Heart left ventricle (tissue), 16 donors: ENCODE results near the gene CCDC47. TPM values are rescaled to one million over a fixed set of nuclear protein-coding genes. Genes with fewer than 3 reads are reported as not detected.

Source experiments
- ATAC-seq, 4 donors: fragments of 200-7000 bp; cut with Tn5 transposase; one replicate each; pipeline ENCODE4 v1.9.1; 2020 to 2022; ENCODE audit warnings: moderate library complexity in 4 of 4, mild to moderate bottlenecking in 3 of 4, moderate number of reproducible peaks in 1 of 4
- DNase-seq, 5 donors: peaks; one replicate each; pipeline ENCODE4 v3.0.0-alpha.2; 2020
- H3K27ac ChIP-seq, 12 donors: fragments of 200-600 bp; sonication (generic) in 4 of 12; one replicate each; pipeline versions ENCODE4 v1.5.0 to v1.8.0; 2016 to 2022; ENCODE audit warnings: mild to moderate bottlenecking in 2 of 12
- H3K27me3 ChIP-seq, 9 donors: fragments of 200-600 bp; sonication (generic) in 2 of 9; one replicate each; pipeline versions ENCODE4 v1.5.1 to v1.8.0; 2016 to 2022; ENCODE audit warnings: mild to moderate bottlenecking in 3 of 9
- H3K36me3 ChIP-seq, 9 donors: fragments of 200-600 bp; sonication (generic) in 2 of 9; one replicate each; pipeline versions ENCODE4 v1.5.0 to v1.8.0; 2018 to 2022; ENCODE audit warnings: mild to moderate bottlenecking in 2 of 9
- H3K4me1 ChIP-seq, 12 donors: fragments of 200-600 bp; sonication (generic) in 4 of 12; one replicate each; pipeline versions ENCODE4 v1.5.0 to v1.8.0; 2016 to 2022; ENCODE audit warnings: mild to moderate bottlenecking in 3 of 12
- H3K4me3 ChIP-seq, 12 donors: fragments of 200-600 bp; sonication (generic) in 4 of 12; one replicate each; pipeline versions ENCODE4 v1.5.0 to v1.8.0; 2017 to 2022; ENCODE audit warnings: mild to moderate bottlenecking in 9 of 12, moderate library complexity in 4 of 12
- H3K9me3 ChIP-seq, 12 donors: fragments of 200-600 bp; sonication (generic) in 4 of 12; one replicate each; pipeline versions ENCODE4 v1.5.0 to v1.8.0; 2016 to 2022; ENCODE audit warnings: mild to moderate bottlenecking in 1 of 12
- POLR2A ChIP-seq, 2 donors: fragments of 450-650 bp; IDR thresholded peaks; one replicate each; pipeline ENCODE4 v1.6.1; 2017; ENCODE audit warnings: antibody characterized with exemption in 2 of 2, mild to moderate bottlenecking in 2 of 2, moderate library complexity in 2 of 2
- WGBS, 4 donors: extraction: QIAGEN DNeasy Blood & Tissue Kit in 2 of 4; methylation state at CpG; one replicate each; pipeline versions ENCODE4 v1.1.5 to v1.1.7; 2013 to 2018; 5-methylcytosine and 5-hydroxymethylcytosine counted together
- intact Hi-C, 10 donors: fragments of 100-400 bp; cut with DNase I; formaldehyde crosslinking; loops; one replicate each; pipeline versions ENCODE4 v1.11.1 to v1.14.2; 2022
- polyA plus RNA-seq, 2 donors: library from polyadenylated mRNA; stranded (reverse); fragments of 200-250 nt; gene quantifications; one replicate each; pipeline ENCODE4 v1.2.3, GENCODE V29; 2013
- total RNA-seq, 9 donors: library from RNA; depleted of rRNA in 2 of 9; stranded (reverse); fragments of >200 nt in 2 of 9; fragmentation: NEBNext Ultra II Directional in 3 of 9; extraction: Animal tissue kit (Norgen Biotek cat#: 25700) in 3 of 9; gene quantifications; one replicate each; pipeline versions ENCODE4 v1.1.0 to v1.2.4, GENCODE V29; 2016 to 2023
- TF ChIP-seq, protein P1 (sequence below), 12 donors: fragments of 200-600 bp; sonication (generic) in 4 of 12; IDR thresholded peaks; one replicate each; pipeline versions ENCODE4 v1.5.0 to v1.8.0; 2018 to 2022; ENCODE audit warnings: antibody characterized with exemption in 12 of 12, mild to moderate bottlenecking in 5 of 12
- donor health status: ischemic (EF 13 %, LVEDD 7.1; RV severe dilation, severe dysfunction).
- donor health status: healthy with polysubstance abuse.
- donor health status: DM: no; HTN: yes; CAD: no.
- donor health status: DM: no; HTN: no; CAD: no.
- donor health status: ischemic (EF 25% LVEDD 6.9; RV normal size, moderate dysfunction).
- donor health status: ischemic (EF 25% LVEDD 5.7; RV mildly dilated, moderate dysfunction).
- donor health status: healthy.
- donor health status: DM: yes; HTN: yes; CAD: no.
- donor health status: ischemic (EF 35%, LVEDD 5.7; RV mildly dilated, moderate dysfunction).
- donor health status: nonischemic (EF 11% LVEDD 7.7; RV severe dilation, severe dysfunction).
- donor health status: DM: yes; HTN: yes; CAD: no.
- donor health status: PGD.
- donor health status: ischemic (EF 29% LVEDD 5.4; RV normal size, mild dysfunction).
- donor health status: nonischemic (EF 23%, LVEDD 6.1; RV moderate dilation, normal function).

CCDC47 gene
- total and polyA plus RNA-seq, 11 donors = 38.4 to 139 (median 84.3) TPM

GRCh38 chr17:63785556-63785955, 12.2 kb upstream of the CCDC47 start:
- H3K27me3 ChIP-seq = no peaks in the 10 kb centered on the region
- intact Hi-C loops = no loop called here
- ATAC-seq (no peak), DNase-seq (no peak)
- H3K4me1 ChIP-seq = peaks cover 0 to 11% (median 0%) of the 10 kb centered on the region in 12 donors
- peaks cover 0 to 92% (median 77%) of the 10 kb centered on the region in 9 donors for H3K36me3 ChIP-seq
- WGBS, 4 donors = 92 to 98% (median 94%) methylated on average over 1 of the region's 1 CpG
- TF ChIP-seq, protein P1, sequence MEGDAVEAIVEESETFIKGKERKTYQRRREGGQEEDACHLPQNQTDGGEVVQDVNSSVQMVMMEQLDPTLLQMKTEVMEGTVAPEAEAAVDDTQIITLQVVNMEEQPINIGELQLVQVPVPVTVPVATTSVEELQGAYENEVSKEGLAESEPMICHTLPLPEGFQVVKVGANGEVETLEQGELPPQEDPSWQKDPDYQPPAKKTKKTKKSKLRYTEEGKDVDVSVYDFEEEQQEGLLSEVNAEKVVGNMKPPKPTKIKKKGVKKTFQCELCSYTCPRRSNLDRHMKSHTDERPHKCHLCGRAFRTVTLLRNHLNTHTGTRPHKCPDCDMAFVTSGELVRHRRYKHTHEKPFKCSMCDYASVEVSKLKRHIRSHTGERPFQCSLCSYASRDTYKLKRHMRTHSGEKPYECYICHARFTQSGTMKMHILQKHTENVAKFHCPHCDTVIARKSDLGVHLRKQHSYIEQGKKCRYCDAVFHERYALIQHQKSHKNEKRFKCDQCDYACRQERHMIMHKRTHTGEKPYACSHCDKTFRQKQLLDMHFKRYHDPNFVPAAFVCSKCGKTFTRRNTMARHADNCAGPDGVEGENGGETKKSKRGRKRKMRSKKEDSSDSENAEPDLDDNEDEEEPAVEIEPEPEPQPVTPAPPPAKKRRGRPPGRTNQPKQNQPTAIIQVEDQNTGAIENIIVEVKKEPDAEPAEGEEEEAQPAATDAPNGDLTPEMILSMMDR (IDR thresholded peaks at IDR 0.05) = no peak
- TF ChIP-seq POLR2A (IDR thresholded peaks at IDR 0.05) = no peak
- no peaks in the 10 kb centered on the region for H3K9me3 ChIP-seq
- no peak overlapping the region for H3K4me3 ChIP-seq
- no peak overlapping the region for H3K27ac ChIP-seq

DNA sequence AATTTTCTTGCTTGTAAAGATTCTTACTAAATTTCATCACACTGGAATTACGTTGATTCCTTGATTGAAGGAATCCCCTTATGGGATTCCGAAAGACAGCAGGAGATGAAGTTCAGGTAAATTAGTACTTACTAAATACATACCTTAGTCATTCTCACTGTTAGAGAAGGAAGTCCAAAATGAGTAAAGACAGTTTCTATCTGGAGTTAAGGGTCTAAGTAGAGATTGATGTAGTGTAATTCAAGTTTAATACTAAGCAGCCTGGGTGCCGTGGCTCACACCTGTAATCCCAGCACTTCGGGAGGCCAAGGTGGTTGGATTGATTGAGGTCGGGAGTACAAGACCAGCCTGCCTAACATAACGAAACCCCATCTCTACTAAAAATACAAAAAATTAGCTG, 10.1 kb upstream of the CCDC47 start:
- no peak for DNase-seq
- no peak for ATAC-seq
- 75 to 92% (median 83%) methylated on average over 6 of the region's 6 CpGs for WGBS, 4 donors
- peaks cover 0 to 24% (median 1%) of the 10 kb centered on the region in 12 donors for H3K4me1 ChIP-seq
- H3K36me3 ChIP-seq = peaks cover 0 to 89% (median 65%) of the 10 kb centered on the region in 9 donors
- intact Hi-C loops = no loop called here
- H3K27ac ChIP-seq = no peak overlapping the region
- H3K9me3 ChIP-seq = no peaks in the 10 kb centered on the region
- TF ChIP-seq POLR2A (IDR thresholded peaks at IDR 0.05) = no peak
- TF ChIP-seq, protein P1 (IDR thresholded peaks at IDR 0.05) = no peak
- H3K4me3 ChIP-seq = no peak overlapping the region
- no peaks in the 10 kb centered on the region for H3K27me3 ChIP-seq

DNA sequence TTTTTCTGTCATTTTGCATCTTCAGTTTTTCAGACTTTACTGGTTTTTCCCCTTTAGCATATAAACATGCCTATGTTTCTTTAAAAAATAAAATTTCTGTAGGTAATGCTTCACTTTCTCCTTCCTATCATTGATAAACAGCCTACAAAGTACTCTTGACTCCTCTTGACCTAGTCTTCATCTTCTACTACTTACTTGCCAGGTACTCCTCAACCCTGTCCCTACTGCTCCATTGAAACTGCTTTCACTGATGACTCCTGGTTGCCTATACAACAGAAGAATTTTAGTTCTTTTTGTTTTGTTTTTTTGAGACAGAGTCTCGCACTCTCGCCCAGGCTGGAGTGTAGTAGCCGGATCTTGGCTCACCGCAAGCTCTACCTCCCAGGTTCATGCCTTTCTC, 7.5 kb upstream of the CCDC47 start:
- H3K4me1 ChIP-seq = peaks cover 0 to 46% (median 13%) of the 10 kb centered on the region in 12 donors
- intact Hi-C loops = no loop called here
- TF ChIP-seq, protein P1 (IDR thresholded peaks at IDR 0.05) = no peak
- no peak for TF ChIP-seq POLR2A (IDR thresholded peaks at IDR 0.05)
- no peak overlapping the region for H3K4me3 ChIP-seq
- no peak overlapping the region for H3K27ac ChIP-seq
- H3K36me3 ChIP-seq = peaks cover 0 to 83% (median 50%) of the 10 kb centered on the region in 9 donors
- H3K27me3 ChIP-seq = no peaks in the 10 kb centered on the region
- no peak for ATAC-seq
- 94 to 98% (median 97%) methylated on average over 4 of the region's 4 CpGs for WGBS, 4 donors
- H3K9me3 ChIP-seq = no peaks in the 10 kb centered on the region
- DNase-seq = no peak

- WGBS, 4 donors = 89 to 96% (median 93%) methylated on average over 1 of the region's 1 CpG
- ATAC-seq = no peak
- Histone ChIP-seq H3K4me3 (no peak overlapping the region), H3K9me3 (no peaks in the 10 kb centered on the region), H3K27ac (no peak overlapping the region), H3K36me3 (peaks cover 0 to 79% (median 46%) of the 10 kb centered on the region in 9 donors), H3K4me1 (peaks cover 3 to 50% (median 18%) of the 10 kb centered on the region in 12 donors), H3K27me3 (no peaks in the 10 kb centered on the region)
- DNase-seq = no peak
- TF ChIP-seq, protein P1 (IDR thresholded peaks at IDR 0.05) = no peak
- TF ChIP-seq POLR2A (IDR thresholded peaks at IDR 0.05) = no peak
- intact Hi-C loops = no loop called here
Observed at GRCh38 chr17:63780507-63780906, 7.1 kb upstream of the CCDC47 start.
